WERI-Rb-1 (cell line): ENCODE results near the gene IAH1.

Experiments
- DNase-seq: peaks from one replicate; pipeline ENCODE4 v3.0.0-alpha.2; 2020
- H3K27ac ChIP-seq: fragments of 250-450 bp; sonication (Bioruptor Pico); 2 replicates; pipeline ENCODE4 v1.5.1; 2020; ENCODE audit warnings: mild to moderate bottlenecking, moderate library complexity
- H3K27me3 ChIP-seq: fragments of 250-450 bp; sonication (Bioruptor Pico); 2 replicates; pipeline ENCODE4 v1.5.1; 2021; ENCODE audit warnings: mild to moderate bottlenecking, low read depth, moderate library complexity; ENCODE audit not compliant: insufficient read depth, severe bottlenecking
- H3K36me3 ChIP-seq: fragments of 250-450 bp; sonication (Bioruptor Pico); 2 replicates; pipeline ENCODE4 v1.5.1; 2020; ENCODE audit warnings: mild to moderate bottlenecking, moderate library complexity
- H3K4me3 ChIP-seq: 2 replicates; pipeline ENCODE4 v1.5.1; 2011; ENCODE audit warnings: low read depth, mild to moderate bottlenecking, control low read depth, low read length
- H3K9me3 ChIP-seq: fragments of 250-450 bp; sonication (Bioruptor Pico); 2 replicates; pipeline ENCODE4 v1.5.1; 2021; ENCODE audit warnings: mild to moderate bottlenecking, moderate library complexity; ENCODE audit not compliant: severe bottlenecking
- CTCF ChIP-seq: IDR thresholded peaks from 2 replicates; pipeline ENCODE4 v1.5.1; 2011; ENCODE audit warnings: low read depth, mild to moderate bottlenecking, control low read depth, inconsistent platforms, low read length

The IAH1 gene

DNA sequence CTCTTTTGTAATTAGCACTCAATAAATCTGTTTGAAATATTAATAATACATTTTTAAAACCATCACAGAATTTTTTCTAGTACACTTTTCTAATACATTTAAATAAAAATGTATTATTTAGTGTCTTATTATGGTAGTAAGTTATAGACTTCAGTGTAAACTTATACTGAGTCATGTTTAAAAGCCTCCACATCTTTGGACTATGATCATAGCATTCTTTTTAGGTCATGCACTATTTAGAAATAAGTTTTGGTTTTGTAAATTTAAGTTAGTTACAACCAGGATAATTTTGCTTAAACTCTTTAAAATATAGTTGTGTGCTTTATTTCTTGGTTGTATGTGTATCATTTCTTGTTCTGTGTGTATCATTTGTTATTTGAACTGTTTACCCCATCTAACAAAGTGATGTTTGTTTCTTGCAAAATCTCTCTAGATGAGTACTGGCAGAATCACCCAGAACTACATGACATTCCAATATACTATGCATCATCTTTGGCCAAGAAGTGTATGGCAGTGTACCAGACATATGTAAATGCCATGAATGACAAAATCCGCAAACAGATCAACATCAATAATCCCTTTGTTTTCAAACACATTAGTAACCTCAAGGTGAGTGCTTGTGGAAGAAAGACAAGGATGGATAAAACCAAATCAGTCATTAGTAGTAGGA is 34.2 kb upstream of the IAH1 start:
- no peaks in the 10 kb centered on the region for H3K27me3 ChIP-seq
- H3K27ac ChIP-seq = no peak overlapping the region

DNA sequence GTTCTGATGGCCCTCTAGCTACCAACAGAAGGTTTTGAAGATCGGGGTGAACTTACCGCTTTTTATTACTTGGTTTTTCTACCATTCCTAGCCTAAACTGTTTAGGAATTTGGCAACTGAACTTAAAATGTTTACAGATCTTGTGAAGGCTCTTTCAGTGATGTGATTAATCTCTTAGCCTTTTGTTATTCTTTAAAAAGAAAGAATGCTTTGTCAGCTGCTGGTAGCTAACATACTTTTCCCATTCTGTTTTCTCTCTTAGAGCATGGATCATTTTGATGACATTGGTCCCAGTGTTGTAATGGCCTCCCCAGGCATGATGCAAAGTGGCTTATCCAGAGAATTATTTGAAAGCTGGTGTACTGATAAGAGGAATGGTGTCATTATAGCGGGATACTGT is 32.8 kb upstream of the IAH1 start:
- Histone ChIP-seq H3K27ac (no peak overlapping the region), H3K9me3 (no peaks in the 10 kb centered on the region), H3K4me3 (no peak overlapping the region), H3K27me3 (no peaks in the 10 kb centered on the region), H3K36me3 (peaks cover 87% of the 10 kb centered on the region)
- no peak for TF ChIP-seq CTCF
- no peak for DNase-seq

More for the DNA sequence above, 34.2 kb upstream of the IAH1 start:
- peaks cover 88% of the 10 kb centered on the region for H3K36me3 ChIP-seq
- TF ChIP-seq CTCF = no peak
- H3K9me3 ChIP-seq = no peaks in the 10 kb centered on the region
- DNase-seq = no peak
- H3K4me3 ChIP-seq = no peak overlapping the region

GRCh38 chr2:9443526-9443925 is 30.8 kb upstream of the IAH1 start:
- H3K27ac ChIP-seq = no peak overlapping the region
- H3K9me3 ChIP-seq = no peaks in the 10 kb centered on the region
- no peak overlapping the region for H3K4me3 ChIP-seq
- TF ChIP-seq CTCF = no peak
- no peak for DNase-seq
- peaks cover 89% of the 10 kb centered on the region for H3K36me3 ChIP-seq
- no peaks in the 10 kb centered on the region for H3K27me3 ChIP-seq

- Histone ChIP-seq H3K36me3 (peaks cover 91% of the 10 kb centered on the region), H3K27me3 (no peaks in the 10 kb centered on the region), H3K9me3 (no peaks in the 10 kb centered on the region), H3K4me3 (no peak overlapping the region), H3K27ac (no peak overlapping the region)
- no peak for TF ChIP-seq CTCF
- no peak for DNase-seq
These were observed 29.3 kb upstream of the IAH1 start for GRCh38 chr2:9445089-9445488.

DNA sequence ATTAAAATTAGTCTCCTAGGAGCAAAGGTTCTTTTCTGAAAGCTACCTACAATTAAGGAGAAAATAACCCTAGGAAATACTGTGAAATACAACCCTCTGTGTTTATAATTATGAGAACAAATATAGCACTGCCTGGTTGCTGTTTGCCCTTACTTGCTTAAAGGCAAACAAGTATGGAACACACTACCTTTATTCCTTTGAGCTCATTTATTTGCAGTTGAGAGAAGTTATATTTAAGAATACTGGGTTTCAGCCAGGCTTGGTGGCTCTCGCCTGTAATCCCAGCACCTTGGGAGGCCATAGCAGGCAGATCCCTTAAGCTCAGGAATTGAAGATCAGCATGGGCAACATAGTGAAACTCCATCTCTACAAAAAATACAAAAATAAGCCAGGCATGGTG is 23.1 kb upstream of the IAH1 start:
- Histone ChIP-seq H3K27ac (no peak overlapping the region), H3K9me3 (no peaks in the 10 kb centered on the region), H3K27me3 (no peaks in the 10 kb centered on the region), H3K36me3 (peaks cover 85% of the 10 kb centered on the region), H3K4me3 (no peak overlapping the region)
- no peak for DNase-seq
- TF ChIP-seq CTCF = no peak

DNA sequence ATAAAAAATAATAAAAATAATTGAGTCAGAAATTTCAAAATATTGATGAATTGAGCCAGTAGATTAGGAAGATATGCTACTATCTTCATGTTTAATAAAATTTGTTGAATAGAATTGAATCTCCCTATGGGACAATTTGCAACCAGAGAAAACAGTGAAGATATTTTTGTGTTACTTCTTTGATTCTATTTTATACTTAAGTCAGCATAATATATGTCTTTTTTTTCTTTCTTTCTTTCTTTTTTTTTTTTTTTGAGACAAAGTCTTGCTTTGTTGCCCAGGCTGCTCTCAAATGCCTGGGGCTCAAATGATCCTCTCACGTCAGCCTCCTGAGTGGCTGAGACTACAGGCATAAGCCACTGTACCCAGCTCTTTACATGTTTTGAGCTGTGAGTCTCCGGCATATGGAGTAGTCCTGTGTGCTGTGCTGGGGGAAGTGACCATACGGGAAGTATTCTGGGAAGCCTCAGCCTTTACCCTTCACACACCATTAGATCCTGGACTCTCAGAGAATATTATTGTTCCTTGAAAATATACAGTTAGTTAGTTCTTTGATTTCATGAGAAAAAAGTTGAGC is 13.8 kb upstream of the IAH1 start:
- Histone ChIP-seq H3K27ac (no peak overlapping the region), H3K27me3 (no peaks in the 10 kb centered on the region), H3K9me3 (no peaks in the 10 kb centered on the region), H3K4me3 (no peak overlapping the region), H3K36me3 (peaks cover 61% of the 10 kb centered on the region)
- no peak for TF ChIP-seq CTCF
- no peak for DNase-seq
